SK-N-SH (cell line): Measurements from ENCODE around the gene SH3D19. TPM values are rescaled to one million over a fixed set of nuclear protein-coding genes. Genes with fewer than 3 reads are reported as not detected.

Experiments
- CTCF ChIA-PET: fragments of 300-600, 350-600 bp; formaldehyde crosslinking; extraction: SDS; loops from one replicate; lab custom pipeline; 2021; lab: Yijun Ruan, JAX
- POLR2A ChIA-PET: fragments of 350-600 bp; sonication (Branson Sonifier 250); formaldehyde crosslinking; extraction: SDS; loops from one replicate; lab custom pipeline; 2020; ENCODE audit warnings: antibody characterized with exemption, inconsistent platforms; lab: Yijun Ruan, JAX
- DNase-seq: peaks from one replicate; pipeline ENCODE4 v3.0.0; 2012
- H2AFZ ChIP-seq: fragments of 200-600 bp; sonication (generic); 2 replicates; pipeline ENCODE4 v1.8.1; 2016; ENCODE audit warnings: antibody characterized with exemption, mild to moderate bottlenecking, low read depth
- H3F3A ChIP-seq: fragments of 200-600 bp; sonication (generic); replicated peaks from 2 replicates; pipeline ENCODE3; 2016; ENCODE audit warnings: antibody characterized with exemption, mild to moderate bottlenecking; ENCODE audit not compliant: insufficient read depth
- H3K27ac ChIP-seq, 2 experiments: fragments of 200-500 bp in 1 of 2; fragments of 200-600 bp in 1 of 2; sonication (Bioruptor generic) in 1 of 2; sonication (generic), shearing (Covaris generic) in 1 of 2; 2 replicates each; pipeline versions ENCODE4 v1.5.1 to v1.6.1; 2014 to 2016; ENCODE audit warnings: low read depth in 2 of 2, inconsistent platforms in 1 of 2, low read length in 1 of 2, mild to moderate bottlenecking in 1 of 2, mixed read lengths in 1 of 2
- H3K27me3 ChIP-seq: fragments of 200-600 bp; sonication (generic), shearing (Covaris generic); 2 replicates; pipeline ENCODE4 v1.6.1; 2016; ENCODE audit warnings: mixed run types; ENCODE audit not compliant: insufficient read depth
- H3K36me3 ChIP-seq, 2 experiments: fragments of 200-500 bp in 1 of 2; fragments of 200-600 bp in 1 of 2; sonication (Bioruptor generic) in 1 of 2; sonication (generic) in 1 of 2; replicated peaks in 1 of 2; 2 replicates each; pipeline versions ENCODE3 to v1.5.1; 2014 to 2016; ENCODE audit warnings: low read length in 1 of 2, mild to moderate bottlenecking in 1 of 2; ENCODE audit not compliant: insufficient read depth in 2 of 2, control insufficient read depth in 1 of 2
- H3K4me1 ChIP-seq, 2 experiments: fragments of 200-500 bp in 1 of 2; fragments of 200-600 bp in 1 of 2; sonication (Bioruptor generic) in 1 of 2; sonication (generic), shearing (Covaris generic) in 1 of 2; 2 replicates each; pipeline versions ENCODE4 v1.5.1 to v1.6.1; 2014 to 2016; ENCODE audit warnings: low read depth in 1 of 2, low read length in 1 of 2, mixed run types in 1 of 2; ENCODE audit not compliant: insufficient read depth in 2 of 2, control insufficient read depth in 1 of 2
- H3K4me2 ChIP-seq: fragments of 200-600 bp; sonication (generic), shearing (Covaris generic); 2 replicates; pipeline ENCODE4 v1.6.1; 2017; ENCODE audit warnings: mixed run types
- H3K4me3 ChIP-seq, 2 experiments: fragments of 200-500 bp in 1 of 2; fragments of 200-600 bp in 1 of 2; sonication (Bioruptor generic) in 1 of 2; sonication (generic), shearing (Covaris generic) in 1 of 2; 2 replicates each; pipeline versions ENCODE4 v1.5.1 to v1.8.1; 2014 to 2016; ENCODE audit warnings: low read depth in 2 of 2, inconsistent platforms in 1 of 2, low read length in 1 of 2, mild to moderate bottlenecking in 1 of 2, mixed read lengths in 1 of 2, moderate library complexity in 1 of 2
- H3K79me2 ChIP-seq: fragments of 200-600 bp; sonication (generic); 2 replicates; pipeline ENCODE4 v1.8.1; 2017; ENCODE audit warnings: mild to moderate bottlenecking; ENCODE audit not compliant: insufficient read depth
- H3K9ac ChIP-seq: fragments of 200-600 bp; sonication (generic); 2 replicates; pipeline ENCODE4 v1.6.1; 2017; ENCODE audit warnings: mixed run types
- H3K9me2 ChIP-seq: fragments of 200-600 bp; sonication (generic); 2 replicates; pipeline ENCODE4 v1.6.1; 2017; ENCODE audit warnings: mixed run types
- H3K9me3 ChIP-seq: fragments of 200-600 bp; sonication (generic); 2 replicates; pipeline ENCODE4 v1.6.1; 2017; ENCODE audit warnings: mixed run types, mild to moderate bottlenecking, moderate library complexity
- H4K20me1 ChIP-seq: fragments of 200-600 bp; sonication (generic); 2 replicates; pipeline ENCODE4 v1.6.1; 2017; ENCODE audit warnings: mild to moderate bottlenecking, mixed run types; ENCODE audit not compliant: insufficient read depth
- CHD2 ChIP-seq: fragments of 150-350 bp; IDR thresholded peaks from 2 replicates; pipeline ENCODE4 v1.6.1; 2018; ENCODE audit warnings: low read length; ENCODE audit not compliant: partially characterized antibody
- EP300 ChIP-seq, 2 experiments: IDR thresholded peaks; 2 replicates each; pipeline versions ENCODE4 v1.4.0 to v1.6.1; 2012; ENCODE audit warnings: borderline replicate concordance in 1 of 2, low read depth in 1 of 2, low read length in 1 of 2
- EZH2phosphoT487 ChIP-seq: fragments of 200-600 bp; sonication (generic); IDR thresholded peaks from 2 replicates; pipeline ENCODE4 v1.6.1; 2017; ENCODE audit warnings: low read depth, mixed run types, mild to moderate bottlenecking, antibody characterized with exemption, moderate library complexity, borderline replicate concordance
- FOSL2 ChIP-seq: IDR thresholded peaks from 2 replicates; pipeline ENCODE4 v1.4.0; 2012; ENCODE audit warnings: low read depth, mild to moderate bottlenecking, moderate library complexity, borderline replicate concordance
- GABPA ChIP-seq: IDR thresholded peaks from 2 replicates; pipeline ENCODE4 v1.4.0; 2012; ENCODE audit warnings: low read depth, mild to moderate bottlenecking
- GATA2 ChIP-seq: sonication (generic); formaldehyde crosslinking; IDR thresholded peaks from 2 replicates; pipeline ENCODE4 v1.5.0; 2020; ENCODE audit warnings: mild to moderate bottlenecking, missing genetic modification reagents
- MAX ChIP-seq: IDR thresholded peaks from 2 replicates; pipeline ENCODE4 v1.4.0; 2012; ENCODE audit warnings: low read depth
- MEF2A ChIP-seq: IDR thresholded peaks from 2 replicates; pipeline ENCODE4 v1.4.0; 2012; ENCODE audit warnings: low read depth, borderline replicate concordance
- POLR2AphosphoS5 ChIP-seq: IDR thresholded peaks from 2 replicates; pipeline ENCODE4 v1.6.1; 2012; ENCODE audit warnings: low read depth, low read length
- TAF1 ChIP-seq: IDR thresholded peaks from 2 replicates; pipeline ENCODE4 v1.6.1; 2012; ENCODE audit warnings: low read depth, mild to moderate bottlenecking, low read length, moderate library complexity, borderline replicate concordance
- TCF12 ChIP-seq: IDR thresholded peaks from 2 replicates; pipeline ENCODE4 v1.4.0; 2012
- USF2 ChIP-seq: fragments of 150-350 bp; IDR thresholded peaks from 2 replicates; pipeline ENCODE4 v1.6.1; 2017; ENCODE audit warnings: antibody characterized with exemption, low read length, low read depth, borderline replicate concordance
- ZBTB33 ChIP-seq: IDR thresholded peaks from 2 replicates; pipeline ENCODE4 v1.4.0; 2012; ENCODE audit warnings: low read depth, borderline replicate concordance
- WGBS: methylation state at CpG from one replicate; pipeline ENCODE4 v1.1.6; 2017; ENCODE audit warnings: low lambda C conversion rate; 5-methylcytosine and 5-hydroxymethylcytosine counted together
- polyA plus RNA-seq, 3 experiments: library from polyadenylated mRNA; depleted of rRNA; stranded (reverse); fragments of >200 nt; gene quantifications; 2 replicates each; pipeline ENCODE4 v1.2.3, GENCODE V29; 2012

SH3D19 gene
- polyA plus RNA-seq, 1 of the 3 experiments (the other 2 are of a cell fraction), result 7.1 TPM

DNA sequence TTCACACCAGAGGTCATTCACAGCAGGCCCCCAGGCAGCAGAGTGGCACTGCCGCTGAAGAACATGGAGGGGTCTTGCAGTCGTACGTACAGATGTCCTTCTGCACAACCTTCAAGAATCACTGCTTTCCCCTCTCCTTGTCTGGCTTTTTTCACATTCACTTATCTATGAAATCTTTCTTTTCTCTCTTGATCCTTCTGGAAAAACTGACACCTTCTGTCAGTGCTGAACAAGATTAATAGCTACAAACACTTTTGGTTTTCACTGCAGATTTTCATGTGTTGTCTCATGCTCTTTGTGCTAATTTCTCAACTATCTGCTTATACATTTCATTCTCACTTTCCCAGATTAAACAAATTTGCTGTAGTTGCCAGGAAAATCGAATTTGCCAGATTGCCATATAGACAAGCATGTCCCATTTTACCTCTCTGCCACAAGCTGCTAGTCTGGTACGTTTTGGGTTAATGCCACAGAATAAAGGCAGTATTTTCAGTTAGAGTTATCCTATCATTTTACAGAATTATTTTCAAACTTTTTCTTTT is 142.9 kb downstream of the SH3D19 start:
- POLR2A ChIA-PET, result no interaction called here
- Histone ChIP-seq H3K9ac (no peak overlapping the region), H3K4me3 (no peak overlapping the region), H2AFZ (no peak overlapping the region), H3K79me2 (peaks cover 8% of the 10 kb centered on the region; the same call in 1 of the 2 replicates), H3K4me2 (no peak overlapping the region), H3K27ac (no peak overlapping the region), H3K4me1 (peaks cover 0 to 2% of the 10 kb centered on the region in 2 experiments; a peak in 2 of 4 replicates), H3F3A (no peaks in the 10 kb centered on the region), H3K9me2 (no peaks in the 10 kb centered on the region), H3K27me3 (no peaks in the 10 kb centered on the region), H3K36me3 (peaks cover 0 to 14% of the 10 kb centered on the region in 2 experiments), H4K20me1 (no peaks in the 10 kb centered on the region), H3K9me3 (no peaks in the 10 kb centered on the region)
- TF ChIP-seq GATA2, result no peak
- peak; percentile 38 for DNase-seq
- CTCF ChIA-PET, result interaction anchor here (1.4 kb wide), 1 partner anchor 17 kb away, joined by 3 read pairs; no protein-coding TSS in a partner anchor
- 76% methylated on average over 5 of the region's 5 CpGs for WGBS

GRCh38 chr4:151176685-151177084 is 148.7 kb downstream of the SH3D19 start:
- Histone ChIP-seq H3K79me2 (no peaks in the 10 kb centered on the region), H3K4me1 (peaks cover 0 to 10% of the 10 kb centered on the region in 2 experiments; a peak in 2 of 4 replicates), H3F3A (no peaks in the 10 kb centered on the region)
- TF ChIP-seq TCF12 (no peak), ZBTB33 (no peak), POLR2AphosphoS5 (no peak), CHD2 (no peak), GABPA (no peak), FOSL2 (no peak), MAX (no peak), GATA2 (no peak), EZH2phosphoT487 (no peak), EP300 (IDR thresholded peaks at IDR 0.05; ENCODE audit: borderline replicate concordance in 1 of 2, low read depth in 1 of 2, low read length in 1 of 2) (no peak), USF2 (no peak), TAF1 (no peak), MEF2A (no peak)
- TF ChIP-seq, all 33 proteins: peak for 0
- Histone ChIP-seq H3K27ac (no peak overlapping the region), H3K36me3 (peaks cover 21 to 38% of the 10 kb centered on the region in 2 experiments), H2AFZ (no peak overlapping the region), H3K9ac (no peak overlapping the region), H3K27me3 (no peaks in the 10 kb centered on the region), H3K9me3 (no peaks in the 10 kb centered on the region), H3K4me3 (no peak overlapping the region), H4K20me1 (no peaks in the 10 kb centered on the region), H3K9me2 (no peaks in the 10 kb centered on the region), H3K4me2 (no peak overlapping the region)
- 94% methylated on average over 2 of the region's 2 CpGs for WGBS
- POLR2A ChIA-PET, result no interaction called here
- CTCF ChIA-PET, result interaction anchor here (0.9 kb wide), 1 partner anchor 100 kb away, joined by 3 read pairs; no protein-coding TSS in a partner anchor
- no peak for DNase-seq
